Mesenchymal stem cell (in vitro differentiated cells and primary cell): ENCODE results near the gene APOA1.

Experiments
- DNase-seq: peaks from one replicate; pipeline ENCODE4 v3.0.0-alpha.2; 2013
- H2AFZ ChIP-seq: one replicate; pipeline ENCODE4 v1.6.1; 2013; ENCODE audit warnings: low read depth, mild to moderate bottlenecking, control low read depth, inconsistent platforms, low read length, moderate library complexity
- H2AK5ac ChIP-seq: 2 replicates; pipeline ENCODE4 v1.6.1; 2013; ENCODE audit warnings: low read length, moderate library complexity, mild to moderate bottlenecking, inconsistent platforms; ENCODE audit not compliant: severe bottlenecking
- H2BK120ac ChIP-seq: one replicate; pipeline ENCODE4 v1.6.1; 2013; ENCODE audit warnings: low read depth, mild to moderate bottlenecking, inconsistent platforms, low read length, moderate library complexity
- H2BK12ac ChIP-seq, 2 experiments: one replicate each; pipeline ENCODE4 v1.6.1; 2013; ENCODE audit warnings: inconsistent platforms in 2 of 2, low read length in 2 of 2, mild to moderate bottlenecking in 2 of 2, moderate library complexity in 2 of 2, control low read depth in 1 of 2
- H2BK15ac ChIP-seq: one replicate; pipeline ENCODE4 v1.6.1; 2013; ENCODE audit warnings: mild to moderate bottlenecking, low read depth, inconsistent platforms; ENCODE audit not compliant: poor library complexity, severe bottlenecking
- H2BK5ac ChIP-seq: 2 replicates; pipeline ENCODE4 v1.6.1; 2013; ENCODE audit warnings: low read depth, mild to moderate bottlenecking, low read length, control low read depth, inconsistent platforms; ENCODE audit not compliant: poor library complexity, severe bottlenecking
- H3K14ac ChIP-seq, 2 experiments: one replicate each; pipeline ENCODE4 v1.6.1; 2013; ENCODE audit warnings: inconsistent platforms in 2 of 2, low read length in 2 of 2, control low read depth in 1 of 2, mild to moderate bottlenecking in 1 of 2, moderate library complexity in 1 of 2
- H3K18ac ChIP-seq, 2 experiments: one replicate each; pipeline ENCODE4 v1.6.1; 2013; ENCODE audit warnings: inconsistent platforms in 2 of 2, low read length in 2 of 2, control low read depth in 1 of 2, low read depth in 1 of 2, mild to moderate bottlenecking in 1 of 2
- H3K23ac ChIP-seq, 2 experiments: one replicate each; pipeline ENCODE4 v1.6.1; 2013; ENCODE audit warnings: inconsistent platforms in 2 of 2, low read length in 2 of 2, mild to moderate bottlenecking in 2 of 2, moderate library complexity in 2 of 2, control low read depth in 1 of 2
- H3K27ac ChIP-seq: 2 replicates; pipeline ENCODE4 v1.5.1; 2013; ENCODE audit warnings: mild to moderate bottlenecking, moderate library complexity, low read length, control low read depth, inconsistent platforms; ENCODE audit not compliant: poor library complexity, severe bottlenecking
- H3K27me3 ChIP-seq, 2 experiments: 2 replicates each; pipeline versions ENCODE4 v1.6.1 to v1.7.0; 2013; ENCODE audit warnings: low read length in 2 of 2, mild to moderate bottlenecking in 2 of 2, moderate library complexity in 2 of 2, control low read depth in 1 of 2, inconsistent platforms in 1 of 2; ENCODE audit not compliant: control insufficient read depth in 1 of 2, insufficient read depth in 1 of 2
- H3K36me3 ChIP-seq, 2 experiments: 2 replicates each; pipeline versions ENCODE4 v1.6.1 to v1.7.0; 2013; ENCODE audit warnings: low read length in 2 of 2, control low read depth in 1 of 2, inconsistent platforms in 1 of 2, low read depth in 1 of 2, mild to moderate bottlenecking in 1 of 2; ENCODE audit not compliant: insufficient read depth in 2 of 2, control insufficient read depth in 1 of 2
- H3K4ac ChIP-seq, 2 experiments: one replicate each; pipeline ENCODE4 v1.6.1; 2013; ENCODE audit warnings: inconsistent platforms in 2 of 2, low read length in 2 of 2, mild to moderate bottlenecking in 2 of 2, moderate library complexity in 2 of 2, control low read depth in 1 of 2, low read depth in 1 of 2
- H3K4me1 ChIP-seq: 2 replicates; pipeline ENCODE4 v1.6.1; 2013; ENCODE audit warnings: low read depth, low read length, control low read depth; ENCODE audit not compliant: control insufficient read depth, insufficient read depth
- H3K4me2 ChIP-seq: 2 replicates; pipeline ENCODE4 v1.6.1; 2013; ENCODE audit warnings: low read length, mild to moderate bottlenecking, inconsistent platforms; ENCODE audit not compliant: poor library complexity, severe bottlenecking
- H3K4me3 ChIP-seq, 2 experiments: 2 replicates each; pipeline versions ENCODE4 v1.5.1 to v1.7.0; 2013; ENCODE audit warnings: low read length in 2 of 2, mild to moderate bottlenecking in 2 of 2, control low read depth in 1 of 2, low read depth in 1 of 2; ENCODE audit not compliant: insufficient read depth in 1 of 2
- H3K79me1 ChIP-seq: replicated peaks from 2 replicates; pipeline ENCODE4 v1.6.1; 2013; ENCODE audit warnings: mild to moderate bottlenecking, control low read depth, low read length, inconsistent platforms; ENCODE audit not compliant: poor library complexity, severe bottlenecking
- H3K9ac ChIP-seq: 2 replicates; pipeline ENCODE4 v1.7.0; 2013; ENCODE audit warnings: mild to moderate bottlenecking, low read length, moderate library complexity
- H3K9me3 ChIP-seq: 2 replicates; pipeline ENCODE4 v1.7.0; 2013; ENCODE audit warnings: mild to moderate bottlenecking, low read length; ENCODE audit not compliant: control insufficient read depth
- H4K8ac ChIP-seq: one replicate; pipeline ENCODE4 v1.6.1; 2013; ENCODE audit warnings: inconsistent platforms, mild to moderate bottlenecking, low read length, moderate library complexity
- H4K91ac ChIP-seq: one replicate; pipeline ENCODE4 v1.6.1; 2013; ENCODE audit warnings: mild to moderate bottlenecking, low read length, inconsistent platforms
- WGBS: methylation state at CpG from one replicate; pipeline ENCODE4 v1.1.7; 2013; ENCODE audit warnings: mixed read lengths; 5-methylcytosine and 5-hydroxymethylcytosine counted together

Gene APOA1

GRCh38 chr11:116814502-116814901 lies 22.9 kb downstream of the APOA1 start:
- DNase-seq, result no peak
- Histone ChIP-seq H3K4me2 (no peak overlapping the region), H2BK12ac (no peak overlapping the region), H2BK120ac (no peak overlapping the region), H3K23ac (no peak overlapping the region), H2BK15ac (no peak overlapping the region), H2AFZ (no peak overlapping the region), H2AK5ac (no peak overlapping the region), H3K18ac (no peak overlapping the region), H3K27me3 (peaks cover 0 to 12% of the 10 kb centered on the region in 2 experiments), H3K4ac (no peak overlapping the region), H4K8ac (no peak overlapping the region), H3K14ac (no peak overlapping the region), H2BK5ac (no peak overlapping the region), H3K4me3 (no peak overlapping the region), H4K91ac (no peak overlapping the region), H3K9ac (no peak overlapping the region), H3K4me1 (no peaks in the 10 kb centered on the region), H3K36me3 (no peaks in the 10 kb centered on the region), H3K27ac (no peak overlapping the region), H3K9me3 (no peaks in the 10 kb centered on the region), H3K79me1 (no peaks in the 10 kb centered on the region)
- WGBS, result 95% methylated on average over 5 of the region's 6 CpGs

GRCh38 chr11:116813781-116814471 lies 23.5 kb downstream of the APOA1 start:
- Histone ChIP-seq H3K9me3 (no peaks in the 10 kb centered on the region), H2BK12ac (no peak overlapping the region), H2AK5ac (no peak overlapping the region), H2BK5ac (no peak overlapping the region), H4K8ac (no peak overlapping the region), H3K27ac (no peak overlapping the region), H3K4me3 (no peak overlapping the region), H3K79me1 (no peaks in the 10 kb centered on the region), H2AFZ (no peak overlapping the region), H3K4ac (no peak overlapping the region), H3K18ac (no peak overlapping the region), H2BK120ac (no peak overlapping the region), H3K14ac (no peak overlapping the region), H3K4me2 (no peak overlapping the region), H3K23ac (peak overlapping the region in 1 of 2 experiments; percentile 56), H3K36me3 (no peaks in the 10 kb centered on the region), H2BK15ac (no peak overlapping the region), H4K91ac (no peak overlapping the region), H3K4me1 (no peaks in the 10 kb centered on the region), H3K27me3 (peaks cover 0 to 12% of the 10 kb centered on the region in 2 experiments), H3K9ac (no peak overlapping the region)
- no peak for DNase-seq
- WGBS, result 65% methylated on average over 4 of the region's 5 CpGs

- Histone ChIP-seq H2AFZ (no peak overlapping the region), H2BK5ac (no peak overlapping the region), H2AK5ac (no peak overlapping the region), H3K4me2 (no peak overlapping the region), H3K4ac (no peak overlapping the region), H3K27ac (no peak overlapping the region), H4K91ac (no peak overlapping the region), H2BK12ac (no peak overlapping the region), H3K27me3 (peaks cover 0 to 19% of the 10 kb centered on the region in 2 experiments), H2BK15ac (no peak overlapping the region), H3K18ac (no peak overlapping the region), H3K36me3 (no peaks in the 10 kb centered on the region), H3K4me1 (no peaks in the 10 kb centered on the region), H3K4me3 (no peak overlapping the region), H3K79me1 (no peaks in the 10 kb centered on the region), H3K23ac (no peak overlapping the region), H4K8ac (no peak overlapping the region), H3K9ac (no peak overlapping the region), H3K14ac (no peak overlapping the region), H3K9me3 (no peaks in the 10 kb centered on the region), H2BK120ac (no peak overlapping the region)
- WGBS, result 92% methylated on average over 1 of the region's 1 CpG
- DNase-seq, result no peak
Measured at GRCh38 chr11:116813170-116813569, 24.3 kb downstream of the APOA1 start.

GRCh38 chr11:116812109-116812508 lies 25.3 kb downstream of the APOA1 start:
- Histone ChIP-seq H4K8ac (no peak overlapping the region), H2BK12ac (no peak overlapping the region), H3K27me3 (peaks cover 0 to 23% of the 10 kb centered on the region in 2 experiments), H3K27ac (no peak overlapping the region), H3K9me3 (no peaks in the 10 kb centered on the region), H3K79me1 (no peaks in the 10 kb centered on the region), H2BK120ac (no peak overlapping the region), H3K4me3 (no peak overlapping the region), H3K23ac (no peak overlapping the region), H3K36me3 (no peaks in the 10 kb centered on the region), H3K4me1 (no peaks in the 10 kb centered on the region), H2AK5ac (no peak overlapping the region), H3K18ac (no peak overlapping the region), H2BK5ac (no peak overlapping the region), H4K91ac (no peak overlapping the region), H3K14ac (no peak overlapping the region), H3K9ac (no peak overlapping the region), H2AFZ (no peak overlapping the region), H3K4me2 (no peak overlapping the region), H3K4ac (no peak overlapping the region), H2BK15ac (no peak overlapping the region)
- no CpG with 5 or more reads among the region's 4 CpGs for WGBS
- DNase-seq, result no peak
